Subcutaneous preadipocyte (primary cell): Measurements from ENCODE around the gene ACVR2B. TPM values are rescaled to one million over a fixed set of nuclear protein-coding genes. Genes with fewer than 3 reads are reported as not detected.

ENCODE experiments used
- small RNA-seq: library from RNA; depleted of rRNA; stranded (forward); fragments of <200 nt; gene quantifications from one replicate; pipeline ENCODE3, GENCODE V24; 2012
- total RNA-seq: library from RNA; depleted of rRNA; stranded (reverse); fragments of >200 nt; gene quantifications from 2 replicates; pipeline ENCODE4 v1.2.3, GENCODE V29; 2012

Gene ACVR2B
- total RNA-seq = 1.1 and 1.6 TPM in 2 replicates

GRCh38 chr3:38453075-38453912 lies at the start of gene ACVR2B:
Gene ACVR2B, plus strand, starts transcription at chr3:38453890. Its CDS starts 433 bp downstream, at chr3:38454323.

GRCh38 chr3:38496131-38496910 lies 42.6 kb downstream of the ACVR2B start, which contains the start of gene EXOG:
Gene EXOG, plus strand, starts transcription at chr3:38496340. Its CDS starts 28 bp downstream, at chr3:38496368.

Small RNAs within 50 kb of the gene (small RNA-seq; reads per million reads assigned to genes)
- not detected for gene RF00019

Other genes starting within 250 kb of the ACVR2B start
- gene SLC22A13, start 188.1 kb upstream of the ACVR2B start, total RNA-seq = 0.37 and 1.2 TPM in 2 replicates
- gene SLC22A14, start 171.6 kb upstream of the ACVR2B start, total RNA-seq = 0.20 and 1.5 TPM in 2 replicates
- gene XYLB, start 107.1 kb upstream of the ACVR2B start, total RNA-seq = 7.7 and 13.9 TPM in 2 replicates
- 9.9 and 12.5 TPM in 2 replicates for gene EXOG, start 42.5 kb downstream of the ACVR2B start, total RNA-seq
- gene SCN5A, start 195.8 kb downstream of the ACVR2B start, total RNA-seq = 0.20 and 0.37 TPM in 2 replicates